ENCODE results near the gene PAN3.
"Not testable (repeated sequence)": the region's sequence is repeated elsewhere in the genome, so short reads cannot be mapped to it uniquely, and the experiment has no call there.

Gene PAN3

DNA sequence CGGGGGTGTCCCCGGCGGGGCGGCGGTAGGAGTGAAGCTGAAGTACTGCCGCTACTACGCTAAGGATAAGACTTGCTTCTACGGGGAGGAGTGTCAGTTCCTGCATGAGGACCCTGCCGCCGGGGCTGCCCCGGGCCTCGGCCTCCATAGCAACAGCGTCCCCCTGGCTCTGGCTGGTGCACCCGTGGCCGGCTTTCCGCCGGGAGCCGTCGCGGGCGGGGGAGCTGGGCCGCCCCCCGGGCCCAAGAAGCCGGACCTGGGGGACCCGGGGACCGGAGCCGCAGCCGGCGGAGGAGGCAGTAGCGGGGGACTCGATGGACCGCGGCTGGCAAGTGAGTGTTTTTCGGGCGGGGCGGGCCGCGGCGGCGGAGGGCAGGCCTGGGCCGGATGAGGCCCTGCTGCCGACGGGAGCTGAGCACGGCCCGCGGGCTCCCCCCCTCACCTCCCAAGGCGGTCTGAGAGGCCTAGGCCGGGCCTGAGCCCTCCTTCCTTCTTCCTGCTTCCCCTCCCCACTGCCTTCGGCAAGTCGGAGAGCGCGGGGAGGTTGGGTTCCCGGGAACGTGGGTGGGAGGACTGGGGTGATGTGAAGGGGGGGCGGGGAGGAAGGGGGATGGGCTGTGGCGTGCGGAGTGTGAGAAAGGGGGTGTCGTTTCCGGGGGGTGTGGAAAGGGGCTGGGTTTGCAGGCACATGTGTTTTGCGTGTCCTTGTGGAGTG is 568 bp downstream of the PAN3 start:
- WGBS (ENCODE audit: insufficient coverage, insufficient read length): no CpG with 5 or more reads among the region's 60 CpGs
- no peak overlapping the region for H3K27ac ChIP-seq (ENCODE audit: low read length)
- H3K4me3 ChIP-seq (ENCODE audit: low read length): peak overlapping the region; percentile 73
- no peaks in the 10 kb centered on the region for H3K4me1 ChIP-seq (ENCODE audit: control insufficient read depth, insufficient read depth, low read length)
- H3K36me3 ChIP-seq (ENCODE audit: control insufficient read depth, insufficient read depth, low read length): no peaks in the 10 kb centered on the region
- no peaks in the 10 kb centered on the region for H3K27me3 ChIP-seq (ENCODE audit: control insufficient read depth, insufficient read depth, low read length)
- no peaks in the 10 kb centered on the region for H3K9me3 ChIP-seq (ENCODE audit: control insufficient read depth, insufficient read depth, low read length)
- no peak for DNase-seq (ENCODE audit: low read depth, low spot score)

DNA sequence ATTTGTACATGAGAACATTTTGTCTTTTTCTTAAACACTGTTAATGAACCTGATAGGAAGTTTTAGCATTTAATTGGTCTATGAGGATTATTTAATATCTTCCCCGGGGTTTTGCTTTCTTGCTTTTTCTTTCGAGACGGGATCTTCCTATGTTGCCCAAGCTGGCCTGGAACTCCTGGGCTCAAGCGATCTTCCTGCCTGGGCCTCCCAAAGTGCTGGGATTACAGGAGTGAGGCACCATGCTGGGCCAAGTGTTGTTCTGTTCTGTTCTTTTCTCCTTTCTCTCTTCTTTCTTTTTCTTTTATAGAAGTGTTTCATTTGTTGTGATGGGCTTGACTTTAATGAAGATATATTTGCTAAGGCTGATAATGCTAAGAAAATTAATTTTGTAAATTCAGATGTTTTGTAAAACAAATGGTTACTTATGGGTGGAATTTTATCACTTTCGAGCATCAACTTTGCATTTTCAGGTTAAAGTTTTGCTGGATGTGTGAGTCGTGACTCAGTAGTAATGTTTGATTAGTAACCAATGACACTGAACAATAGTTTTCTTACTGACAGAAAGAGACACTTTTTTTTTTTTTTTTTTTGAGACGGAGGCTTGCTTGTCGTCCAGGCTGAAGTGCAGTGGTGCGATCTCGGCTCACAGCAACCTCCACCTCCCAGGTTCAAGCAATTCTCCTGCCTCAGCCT is 2.2 kb downstream of the PAN3 start:
- no peak for DNase-seq (ENCODE audit: low read depth, low spot score)
- no CpG with 5 or more reads among the region's 10 CpGs for WGBS (ENCODE audit: insufficient coverage, insufficient read length)
- Histone ChIP-seq H3K9me3 (ENCODE audit: control insufficient read depth, insufficient read depth, low read length) (no peaks in the 10 kb centered on the region), H3K4me3 (ENCODE audit: low read length) (no peak overlapping the region; the same call in 1 of the 2 replicates), H3K4me1 (ENCODE audit: control insufficient read depth, insufficient read depth, low read length) (no peaks in the 10 kb centered on the region), H3K27ac (ENCODE audit: low read length) (no peak overlapping the region), H3K36me3 (ENCODE audit: control insufficient read depth, insufficient read depth, low read length) (no peaks in the 10 kb centered on the region), H3K27me3 (ENCODE audit: control insufficient read depth, insufficient read depth, low read length) (no peaks in the 10 kb centered on the region)

DNA sequence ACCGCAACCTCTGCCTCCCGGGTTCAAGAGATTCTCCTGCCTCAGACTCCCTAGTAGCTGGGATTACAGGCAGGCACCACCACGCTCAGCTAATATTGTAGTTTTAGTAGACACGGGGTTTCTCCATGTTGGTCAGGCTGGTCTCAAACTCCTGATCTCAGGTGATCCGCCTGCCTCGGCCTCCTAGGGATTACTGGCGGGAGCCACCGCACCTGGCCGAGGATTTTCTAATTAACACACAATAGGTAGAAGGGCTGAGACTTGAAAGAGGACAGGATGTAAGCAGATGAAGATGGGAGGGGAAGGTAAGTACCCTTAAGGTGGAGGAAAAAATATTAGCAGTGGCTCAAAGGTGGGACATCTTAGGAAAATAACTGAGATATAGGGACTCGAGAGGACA is 3.2 kb downstream of the PAN3 start:
- H3K36me3 ChIP-seq (ENCODE audit: control insufficient read depth, insufficient read depth, low read length); H3K27ac ChIP-seq (ENCODE audit: low read length); DNase-seq (ENCODE audit: low read depth, low spot score); H3K4me1 ChIP-seq (ENCODE audit: control insufficient read depth, insufficient read depth, low read length); H3K4me3 ChIP-seq (ENCODE audit: low read length); H3K27me3 ChIP-seq (ENCODE audit: control insufficient read depth, insufficient read depth, low read length); H3K9me3 ChIP-seq (ENCODE audit: control insufficient read depth, insufficient read depth, low read length): not testable (repeated sequence)
- no CpG with 5 or more reads among the region's 10 CpGs for WGBS (ENCODE audit: insufficient coverage, insufficient read length)

DNA sequence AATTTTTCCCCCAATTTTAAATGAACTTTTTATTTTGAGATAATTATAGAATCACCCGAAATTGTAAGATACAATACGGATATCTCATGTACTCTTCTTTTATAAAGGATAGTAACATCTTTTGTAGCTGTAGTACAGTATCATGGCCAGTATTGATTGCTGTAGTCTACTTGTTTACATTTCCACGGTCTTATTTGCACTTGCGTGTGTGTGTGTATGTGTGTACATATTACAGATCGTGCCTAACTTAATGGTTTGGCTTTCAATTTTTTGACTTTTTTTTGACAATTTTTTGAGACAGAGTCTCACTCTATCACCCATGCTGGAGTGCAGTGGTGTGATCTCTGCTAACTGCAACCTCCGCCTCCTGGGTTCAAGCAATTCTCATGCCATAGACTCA is 6.7 kb downstream of the PAN3 start:
- Histone ChIP-seq H3K9me3 (ENCODE audit: control insufficient read depth, insufficient read depth, low read length) (no peaks in the 10 kb centered on the region), H3K36me3 (ENCODE audit: control insufficient read depth, insufficient read depth, low read length) (no peaks in the 10 kb centered on the region; the same call in 1 of the 2 replicates), H3K4me1 (ENCODE audit: control insufficient read depth, insufficient read depth, low read length) (no peaks in the 10 kb centered on the region), H3K4me3 (ENCODE audit: low read length) (no peak overlapping the region), H3K27ac (ENCODE audit: low read length) (no peak overlapping the region), H3K27me3 (ENCODE audit: control insufficient read depth, insufficient read depth, low read length) (no peaks in the 10 kb centered on the region)
- no CpG with 5 or more reads among the region's 6 CpGs for WGBS (ENCODE audit: insufficient coverage, insufficient read length)
- no peak for DNase-seq (ENCODE audit: low read depth, low spot score)

DNA sequence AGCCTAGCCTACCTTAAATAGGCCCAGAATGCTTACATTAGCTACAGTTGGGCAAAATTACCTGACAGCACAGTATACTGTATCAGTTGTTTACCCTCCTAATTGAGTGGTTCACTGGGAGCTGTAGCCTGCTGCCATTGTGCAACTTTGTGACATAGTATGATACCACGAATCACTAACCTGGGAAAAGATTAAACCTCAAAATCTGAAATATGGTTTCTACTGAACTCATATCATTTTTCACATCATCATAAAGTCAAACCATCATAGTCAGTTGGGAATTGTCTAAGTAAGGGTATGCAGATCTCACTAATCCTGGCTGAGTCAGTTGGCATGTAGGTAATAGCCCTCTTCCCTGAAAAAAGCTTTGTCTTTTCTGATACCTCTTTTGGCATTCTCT is 9.2 kb downstream of the PAN3 start:
- Histone ChIP-seq H3K9me3 (ENCODE audit: control insufficient read depth, insufficient read depth, low read length) (no peaks in the 10 kb centered on the region), H3K4me1 (ENCODE audit: control insufficient read depth, insufficient read depth, low read length) (no peaks in the 10 kb centered on the region), H3K27me3 (ENCODE audit: control insufficient read depth, insufficient read depth, low read length) (no peaks in the 10 kb centered on the region), H3K36me3 (ENCODE audit: control insufficient read depth, insufficient read depth, low read length) (no peaks in the 10 kb centered on the region; the same call in 1 of the 2 replicates), H3K27ac (ENCODE audit: low read length) (no peak overlapping the region), H3K4me3 (ENCODE audit: low read length) (no peak overlapping the region)
- no CpG with 5 or more reads among the region's 1 CpG for WGBS (ENCODE audit: insufficient coverage, insufficient read length)
- no peak for DNase-seq (ENCODE audit: low read depth, low spot score)

DNA sequence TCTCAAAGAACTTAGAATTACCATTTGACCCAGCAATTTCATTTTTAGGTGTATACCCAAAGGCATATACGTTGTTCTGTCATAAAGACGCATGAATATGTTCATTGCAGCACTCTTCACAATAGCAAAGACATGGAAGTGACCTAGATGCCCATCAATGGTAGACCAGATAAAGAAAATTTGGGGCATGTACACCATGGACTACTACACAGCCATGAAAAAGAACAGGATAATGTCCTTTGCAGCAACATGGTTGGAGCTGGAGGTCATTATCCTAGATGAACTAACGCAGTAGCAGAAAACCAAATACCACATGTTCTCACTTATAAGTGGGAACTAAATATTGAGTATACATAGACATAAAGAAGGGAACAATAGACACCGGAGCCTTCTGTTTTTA is 20.7 kb downstream of the PAN3 start:
- H3K27ac ChIP-seq (ENCODE audit: low read length): no peak overlapping the region
- H3K4me1 ChIP-seq (ENCODE audit: control insufficient read depth, insufficient read depth, low read length): peaks cover 3% of the 10 kb centered on the region; the same call in 1 of the 2 replicates
- DNase-seq (ENCODE audit: low read depth, low spot score): no peak
- H3K4me3 ChIP-seq (ENCODE audit: low read length): no peak overlapping the region
- no peaks in the 10 kb centered on the region for H3K36me3 ChIP-seq (ENCODE audit: control insufficient read depth, insufficient read depth, low read length)
- no peaks in the 10 kb centered on the region for H3K9me3 ChIP-seq (ENCODE audit: control insufficient read depth, insufficient read depth, low read length)
- no CpG with 5 or more reads among the region's 4 CpGs for WGBS (ENCODE audit: insufficient coverage, insufficient read length)
- no peaks in the 10 kb centered on the region for H3K27me3 ChIP-seq (ENCODE audit: control insufficient read depth, insufficient read depth, low read length)

DNA sequence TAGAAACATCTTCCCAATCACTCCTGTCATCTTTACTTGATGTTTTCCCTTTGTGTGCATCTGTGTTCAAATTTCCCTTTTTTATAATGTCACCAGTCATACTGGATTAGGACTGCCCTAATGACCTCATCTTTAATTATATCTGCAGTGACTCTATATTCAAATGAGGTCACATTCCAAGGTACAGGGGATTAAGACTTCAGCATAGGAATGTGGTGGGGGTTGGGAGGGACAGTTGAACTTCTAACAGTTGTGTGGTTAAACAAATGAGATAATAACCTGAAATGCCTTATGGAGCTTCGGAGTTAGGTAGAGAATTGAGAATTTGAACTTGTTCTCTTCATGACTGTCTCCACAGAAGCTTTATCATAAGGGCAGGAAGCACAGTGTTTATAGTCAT is 23.0 kb downstream of the PAN3 start:
- no peak for DNase-seq (ENCODE audit: low read depth, low spot score)
- Histone ChIP-seq H3K4me3 (ENCODE audit: low read length) (no peak overlapping the region), H3K36me3 (ENCODE audit: control insufficient read depth, insufficient read depth, low read length) (no peaks in the 10 kb centered on the region), H3K9me3 (ENCODE audit: control insufficient read depth, insufficient read depth, low read length) (no peaks in the 10 kb centered on the region), H3K27ac (ENCODE audit: low read length) (no peak overlapping the region), H3K27me3 (ENCODE audit: control insufficient read depth, insufficient read depth, low read length) (no peaks in the 10 kb centered on the region), H3K4me1 (ENCODE audit: control insufficient read depth, insufficient read depth, low read length) (peaks cover 3% of the 10 kb centered on the region; the same call in 1 of the 2 replicates)
- no CpG with 5 or more reads among the region's 1 CpG for WGBS (ENCODE audit: insufficient coverage, insufficient read length)

DNA sequence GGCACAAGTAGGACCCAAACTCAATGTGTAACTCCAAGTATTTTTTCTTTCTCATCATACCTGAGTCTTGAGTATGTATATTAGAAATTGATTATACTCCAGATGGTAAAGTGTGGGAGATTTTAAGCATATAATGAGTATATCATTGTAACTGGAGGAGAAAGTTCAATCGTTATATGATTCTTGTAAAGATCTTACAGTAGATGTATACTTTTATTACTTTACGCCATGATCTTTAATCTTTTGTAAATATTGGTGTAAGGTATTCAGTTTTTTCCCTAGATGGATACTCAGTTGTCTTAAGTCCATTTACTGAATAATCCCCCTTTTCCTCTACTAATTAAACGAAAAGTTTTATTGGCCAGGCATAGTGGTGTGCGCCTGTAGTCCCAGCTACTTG is 25.2 kb downstream of the PAN3 start:
- DNase-seq (ENCODE audit: low read depth, low spot score): no peak
- Histone ChIP-seq H3K4me3 (ENCODE audit: low read length) (no peak overlapping the region), H3K27ac (ENCODE audit: low read length) (no peak overlapping the region), H3K27me3 (ENCODE audit: control insufficient read depth, insufficient read depth, low read length) (no peaks in the 10 kb centered on the region), H3K9me3 (ENCODE audit: control insufficient read depth, insufficient read depth, low read length) (no peaks in the 10 kb centered on the region), H3K36me3 (ENCODE audit: control insufficient read depth, insufficient read depth, low read length) (no peaks in the 10 kb centered on the region), H3K4me1 (ENCODE audit: control insufficient read depth, insufficient read depth, low read length) (peaks cover 6% of the 10 kb centered on the region; the same call in 1 of the 2 replicates)
- WGBS (ENCODE audit: insufficient coverage, insufficient read length): no CpG with 5 or more reads among the region's 4 CpGs

DNA sequence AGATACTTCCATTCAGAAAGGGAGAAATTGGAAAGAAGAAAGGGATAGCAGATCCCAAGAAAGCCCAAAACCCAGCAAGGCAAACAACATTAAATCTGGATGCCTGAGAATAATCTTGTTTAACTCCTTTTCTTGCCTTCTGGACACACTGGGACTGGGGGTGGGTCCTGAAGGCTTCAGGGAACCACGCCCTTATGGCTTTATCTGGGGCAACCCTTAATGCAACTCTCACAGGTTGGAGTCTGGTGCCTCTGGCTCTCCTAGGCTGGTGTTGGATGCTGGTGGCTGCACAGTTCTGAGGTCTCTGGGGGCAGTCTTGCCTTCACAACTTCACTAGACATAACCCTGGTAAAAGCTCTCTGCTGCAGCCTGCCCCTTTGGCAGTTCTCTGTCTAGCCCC is 27.9 kb downstream of the PAN3 start:
- Histone ChIP-seq H3K4me3 (ENCODE audit: low read length) (no peak overlapping the region), H3K4me1 (ENCODE audit: control insufficient read depth, insufficient read depth, low read length) (peaks cover 5% of the 10 kb centered on the region; the same call in 1 of the 2 replicates), H3K36me3 (ENCODE audit: control insufficient read depth, insufficient read depth, low read length) (no peaks in the 10 kb centered on the region), H3K27ac (ENCODE audit: low read length) (no peak overlapping the region), H3K9me3 (ENCODE audit: control insufficient read depth, insufficient read depth, low read length) (no peaks in the 10 kb centered on the region), H3K27me3 (ENCODE audit: control insufficient read depth, insufficient read depth, low read length) (no peaks in the 10 kb centered on the region)
- no CpG with 5 or more reads among the region's 1 CpG for WGBS (ENCODE audit: insufficient coverage, insufficient read length)
- DNase-seq (ENCODE audit: low read depth, low spot score): no peak

DNA sequence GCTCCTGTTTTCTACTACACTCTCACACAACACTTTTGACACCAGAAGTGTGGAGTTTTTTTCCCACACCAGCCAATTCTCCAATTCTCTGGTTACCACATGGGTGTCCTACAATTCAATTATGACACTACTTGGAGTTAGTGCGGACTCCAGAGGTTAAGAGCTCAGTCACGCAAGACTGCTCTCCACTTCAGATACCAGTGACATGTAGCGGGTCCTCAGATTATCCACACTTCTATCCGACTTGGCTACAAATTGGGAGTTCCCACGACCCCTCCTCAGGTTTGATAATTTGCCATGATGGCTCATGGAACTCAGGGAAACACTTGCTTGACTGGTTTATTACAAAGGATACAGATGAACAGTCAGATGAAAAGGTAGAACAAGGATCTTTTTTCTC is 32.9 kb downstream of the PAN3 start:
- WGBS (ENCODE audit: insufficient coverage, insufficient read length): no CpG with 5 or more reads among the region's 5 CpGs
- no peak for DNase-seq (ENCODE audit: low read depth, low spot score)
- no peaks in the 10 kb centered on the region for H3K36me3 ChIP-seq (ENCODE audit: control insufficient read depth, insufficient read depth, low read length)
- peaks cover 3% of the 10 kb centered on the region; the same call in 1 of the 2 replicates for H3K4me1 ChIP-seq (ENCODE audit: control insufficient read depth, insufficient read depth, low read length)
- H3K9me3 ChIP-seq (ENCODE audit: control insufficient read depth, insufficient read depth, low read length): no peaks in the 10 kb centered on the region
- no peak overlapping the region for H3K27ac ChIP-seq (ENCODE audit: low read length)
- H3K4me3 ChIP-seq (ENCODE audit: low read length): no peak overlapping the region
- H3K27me3 ChIP-seq (ENCODE audit: control insufficient read depth, insufficient read depth, low read length): no peaks in the 10 kb centered on the region
